ENCODE results near the gene SOAT2.
A peak's percentile ranks its signal among the peaks of the same experiment; 100 is the strongest.

The SOAT2 gene

DNA sequence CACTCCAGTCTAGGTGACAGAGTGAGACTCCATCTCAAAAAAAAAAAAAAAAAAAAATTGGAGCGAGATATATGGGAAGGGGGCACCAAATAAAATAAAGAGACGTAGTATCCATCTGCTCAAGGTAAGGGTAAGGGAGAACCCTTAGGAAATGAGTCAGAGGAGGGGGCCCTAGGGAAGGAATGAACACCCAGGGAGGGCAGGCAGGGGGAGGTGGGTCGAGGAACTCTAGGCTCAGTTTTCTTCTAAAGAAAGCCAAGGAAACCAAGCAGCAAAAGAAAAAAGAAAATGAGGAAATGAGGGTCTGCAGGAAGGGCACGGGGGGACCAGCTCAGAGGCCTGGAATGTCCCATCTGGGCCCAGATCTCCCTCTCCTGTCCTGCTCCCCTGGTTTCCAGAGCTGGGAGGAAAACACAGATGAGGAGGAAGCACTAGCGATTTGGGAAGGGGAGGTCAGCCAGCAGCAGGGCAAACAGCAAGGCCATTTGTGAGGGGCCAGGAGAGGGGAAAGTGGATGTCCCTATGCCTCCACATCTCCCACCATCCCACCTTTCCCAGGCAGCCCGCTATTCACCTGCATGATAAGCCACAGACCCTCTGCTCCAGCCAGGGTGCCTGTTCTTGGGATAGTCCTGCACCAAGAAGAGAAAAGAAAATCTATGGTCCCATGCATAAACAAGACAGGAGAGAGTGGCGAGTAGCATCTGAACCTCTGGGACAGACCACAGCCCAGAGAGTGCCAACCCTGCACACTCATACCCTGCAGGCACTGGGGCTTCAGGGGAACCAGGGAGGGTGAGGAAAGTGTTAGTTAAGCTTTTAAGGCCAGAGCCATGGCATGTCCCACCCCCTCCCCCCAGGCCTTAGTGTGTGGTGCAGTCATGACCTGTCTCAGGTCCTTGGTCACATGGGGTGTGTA is 36.0 kb upstream of the SOAT2 start:
- Histone ChIP-seq H3K9me3 (ENCODE audit: control insufficient read depth, low read length) (no peaks in the 10 kb centered on the region), H2BK120ac (ENCODE audit: low read depth, low read length) (no peak overlapping the region), H3K36me3 (ENCODE audit: control insufficient read depth in 1 of 2, insufficient read depth in 2 of 2, low read depth in 1 of 2, low read length in 2 of 2) (peaks cover 38 to 71% of the 10 kb centered on the region in 2 experiments), H3K23ac (ENCODE audit: low read length in 2 of 2) (no peak overlapping the region), H2BK5ac (ENCODE audit: low read depth, low read length, poor library complexity, severe bottlenecking) (no peak overlapping the region), H3K79me1 (replicated peaks; ENCODE audit: low read length, poor library complexity, severe bottlenecking) (peaks cover 8% of the 10 kb centered on the region), H4K8ac (ENCODE audit: low read length) (peak overlapping the region; percentile 28), H3K4me3 (ENCODE audit: insufficient read depth in 1 of 2, low read depth in 1 of 2, low read length in 2 of 2) (no peak overlapping the region), H3K4ac (ENCODE audit: low read depth in 1 of 2, low read length in 2 of 2) (peak overlapping the region in 1 of 2 experiments; percentile 18), H3K14ac (ENCODE audit: low read length in 2 of 2) (peak overlapping the region in 1 of 2 experiments; percentile 29), H3K4me2 (ENCODE audit: low read length, poor library complexity, severe bottlenecking) (no peak overlapping the region), H3K9ac (ENCODE audit: low read length) (peak overlapping the region; percentile 48), H2BK12ac (ENCODE audit: low read length in 2 of 2) (no peak overlapping the region), H3K27ac (ENCODE audit: low read length, poor library complexity, severe bottlenecking) (no peak overlapping the region), H2AFZ (ENCODE audit: low read depth, low read length) (no peak overlapping the region), H2BK15ac (ENCODE audit: low read depth, poor library complexity, severe bottlenecking) (no peak overlapping the region), H4K91ac (ENCODE audit: low read length) (no peak overlapping the region), H2AK5ac (ENCODE audit: low read length, severe bottlenecking) (no peak overlapping the region), H3K18ac (ENCODE audit: low read depth in 1 of 2, low read length in 2 of 2) (peak overlapping the region in 1 of 2 experiments; percentile 23), H3K27me3 (ENCODE audit: control insufficient read depth in 1 of 2, insufficient read depth in 1 of 2, low read length in 2 of 2) (no peaks in the 10 kb centered on the region), H3K4me1 (ENCODE audit: control insufficient read depth, insufficient read depth, low read depth, low read length) (peaks cover 29% of the 10 kb centered on the region)
- WGBS, result 61% methylated on average over 6 of the region's 7 CpGs
- no peak for DNase-seq

DNA sequence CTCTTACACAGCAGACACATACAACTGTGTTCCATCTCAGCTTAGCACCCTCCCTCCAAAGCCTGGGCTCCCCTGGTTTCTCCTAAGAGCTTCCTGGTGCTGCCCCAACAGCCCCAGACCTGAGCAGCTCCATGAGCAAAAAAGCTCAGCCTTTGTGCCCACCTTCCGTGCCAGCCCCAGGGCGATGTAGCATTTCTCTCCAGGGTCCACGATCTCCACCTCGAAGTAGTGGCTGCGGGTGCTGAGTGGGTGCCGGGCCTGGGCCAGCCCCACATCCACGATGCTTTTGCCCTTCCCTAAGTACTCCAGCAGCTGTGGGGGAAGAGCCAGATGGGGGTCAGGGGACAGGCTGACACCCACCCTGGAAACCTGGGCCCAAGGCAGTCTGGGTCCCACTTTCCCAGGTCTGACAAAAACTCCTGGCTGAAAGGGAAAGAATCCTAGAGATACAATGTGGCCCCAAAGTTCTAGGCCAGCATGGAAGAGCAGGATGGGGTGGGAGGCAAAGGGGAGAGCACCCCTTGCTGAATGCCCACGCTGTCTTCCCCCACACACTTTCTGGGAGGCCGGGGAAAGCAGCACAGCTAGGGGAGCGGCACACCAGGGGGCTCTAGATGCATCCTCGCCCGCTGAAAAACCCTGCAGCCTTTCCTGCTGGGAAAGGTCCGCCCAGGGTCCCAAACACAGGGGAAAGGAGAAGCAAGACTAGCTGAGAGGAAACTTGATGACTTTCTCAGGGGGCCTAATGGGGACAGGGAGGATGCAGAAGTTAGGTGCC is 35.1 kb upstream of the SOAT2 start:
- 92% methylated on average over 13 of the region's 13 CpGs for WGBS
- peaks cover 29% of the 10 kb centered on the region for H3K4me1 ChIP-seq (ENCODE audit: control insufficient read depth, insufficient read depth, low read depth, low read length)
- H4K8ac ChIP-seq (ENCODE audit: low read length), result no peak overlapping the region
- peaks cover 12% of the 10 kb centered on the region for H3K79me1 ChIP-seq (replicated peaks; ENCODE audit: low read length, poor library complexity, severe bottlenecking)
- no peak overlapping the region for H3K27ac ChIP-seq (ENCODE audit: low read length, poor library complexity, severe bottlenecking)
- H2BK5ac ChIP-seq (ENCODE audit: low read depth, low read length, poor library complexity, severe bottlenecking), result no peak overlapping the region
- no peak overlapping the region for H3K14ac ChIP-seq (ENCODE audit: low read length in 2 of 2)
- no peak overlapping the region for H2AFZ ChIP-seq (ENCODE audit: low read depth, low read length)
- no peak overlapping the region for H2AK5ac ChIP-seq (ENCODE audit: low read length, severe bottlenecking)
- no peaks in the 10 kb centered on the region for H3K27me3 ChIP-seq (ENCODE audit: control insufficient read depth in 1 of 2, insufficient read depth in 1 of 2, low read length in 2 of 2)
- H3K23ac ChIP-seq (ENCODE audit: low read length in 2 of 2), result no peak overlapping the region
- H3K4me2 ChIP-seq (ENCODE audit: low read length, poor library complexity, severe bottlenecking), result no peak overlapping the region
- no peaks in the 10 kb centered on the region for H3K9me3 ChIP-seq (ENCODE audit: control insufficient read depth, low read length)
- H3K4ac ChIP-seq (ENCODE audit: low read depth in 1 of 2, low read length in 2 of 2), result no peak overlapping the region
- H3K18ac ChIP-seq (ENCODE audit: low read depth in 1 of 2, low read length in 2 of 2), result no peak overlapping the region
- no peak overlapping the region for H3K4me3 ChIP-seq (ENCODE audit: insufficient read depth in 1 of 2, low read depth in 1 of 2, low read length in 2 of 2)
- DNase-seq, result no peak
- H2BK120ac ChIP-seq (ENCODE audit: low read depth, low read length), result no peak overlapping the region
- peaks cover 37 to 69% of the 10 kb centered on the region in 2 experiments for H3K36me3 ChIP-seq (ENCODE audit: control insufficient read depth in 1 of 2, insufficient read depth in 2 of 2, low read depth in 1 of 2, low read length in 2 of 2)
- no peak overlapping the region for H4K91ac ChIP-seq (ENCODE audit: low read length)
- no peak overlapping the region for H2BK15ac ChIP-seq (ENCODE audit: low read depth, poor library complexity, severe bottlenecking)
- peak overlapping the region; percentile 48 for H3K9ac ChIP-seq (ENCODE audit: low read length)
- no peak overlapping the region for H2BK12ac ChIP-seq (ENCODE audit: low read length in 2 of 2)

DNA sequence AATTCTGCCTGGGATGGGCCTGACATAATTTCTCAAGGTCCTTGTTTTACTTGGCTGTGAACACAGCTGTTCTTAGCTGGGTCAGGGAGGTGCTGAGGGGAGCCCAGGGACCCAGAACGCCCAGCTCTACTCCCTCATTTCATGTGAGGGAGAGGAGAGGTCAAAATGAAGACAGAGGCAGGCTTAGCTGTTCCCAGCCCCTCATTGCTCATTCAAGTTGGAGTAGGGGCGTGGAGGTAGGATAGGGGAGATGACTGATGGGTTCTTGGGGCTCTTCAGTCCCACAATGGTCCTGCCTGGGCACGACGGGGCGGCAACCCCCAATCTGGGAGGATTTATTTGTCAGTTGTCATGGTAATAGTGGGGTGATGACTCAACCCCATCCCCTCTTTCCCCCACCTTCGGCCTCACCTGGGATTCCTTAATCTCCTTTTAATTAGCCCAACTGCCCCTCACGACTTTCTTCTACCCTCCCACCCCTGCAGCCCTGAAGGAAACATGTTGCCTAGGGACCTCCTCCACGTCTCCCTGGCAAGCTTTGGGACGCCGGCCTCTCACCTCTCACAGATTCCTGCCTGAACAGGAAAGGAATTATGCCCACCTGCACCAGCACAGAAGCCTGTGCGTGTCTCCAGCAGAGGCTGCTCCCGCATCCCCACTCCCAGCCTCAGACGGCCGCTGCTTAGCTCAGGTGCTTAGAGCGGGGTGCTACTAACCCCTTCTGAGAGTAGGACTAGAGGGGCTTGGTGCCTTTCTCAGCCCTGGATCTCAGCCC is 34.3 kb upstream of the SOAT2 start:
- H2AFZ ChIP-seq (ENCODE audit: low read depth, low read length), result no peak overlapping the region

More for the DNA sequence above, 34.3 kb upstream of the SOAT2 start:
- Histone ChIP-seq H3K23ac (ENCODE audit: low read length in 2 of 2) (peak overlapping the region in 1 of 2 experiments; percentile 4), H3K14ac (ENCODE audit: low read length in 2 of 2) (no peak overlapping the region), H4K91ac (ENCODE audit: low read length) (no peak overlapping the region), H3K27me3 (ENCODE audit: control insufficient read depth in 1 of 2, insufficient read depth in 1 of 2, low read length in 2 of 2) (no peaks in the 10 kb centered on the region), H4K8ac (ENCODE audit: low read length) (no peak overlapping the region), H3K4me2 (ENCODE audit: low read length, poor library complexity, severe bottlenecking) (no peak overlapping the region), H3K4me3 (ENCODE audit: insufficient read depth in 1 of 2, low read depth in 1 of 2, low read length in 2 of 2) (no peak overlapping the region), H3K4me1 (ENCODE audit: control insufficient read depth, insufficient read depth, low read depth, low read length) (peaks cover 25% of the 10 kb centered on the region), H3K18ac (ENCODE audit: low read depth in 1 of 2, low read length in 2 of 2) (no peak overlapping the region), H2AK5ac (ENCODE audit: low read length, severe bottlenecking) (no peak overlapping the region), H3K9ac (ENCODE audit: low read length) (peak overlapping the region; percentile 48), H3K4ac (ENCODE audit: low read depth in 1 of 2, low read length in 2 of 2) (no peak overlapping the region), H2BK5ac (ENCODE audit: low read depth, low read length, poor library complexity, severe bottlenecking) (no peak overlapping the region), H2BK120ac (ENCODE audit: low read depth, low read length) (no peak overlapping the region), H3K9me3 (ENCODE audit: control insufficient read depth, low read length) (no peaks in the 10 kb centered on the region), H3K36me3 (ENCODE audit: control insufficient read depth in 1 of 2, insufficient read depth in 2 of 2, low read depth in 1 of 2, low read length in 2 of 2) (peaks cover 33 to 65% of the 10 kb centered on the region in 2 experiments), H3K27ac (ENCODE audit: low read length, poor library complexity, severe bottlenecking) (no peak overlapping the region), H3K79me1 (replicated peaks; ENCODE audit: low read length, poor library complexity, severe bottlenecking) (peaks cover 14% of the 10 kb centered on the region), H2BK15ac (ENCODE audit: low read depth, poor library complexity, severe bottlenecking) (no peak overlapping the region), H2BK12ac (ENCODE audit: low read length in 2 of 2) (no peak overlapping the region)
- no peak for DNase-seq
- 87% methylated on average over 12 of the region's 15 CpGs for WGBS
